HG03342 (cell line): Measurements from ENCODE around the gene OR10A6.

Experiments used
- ATAC-seq: cut with Tn5 transposase; IDR thresholded peaks from one replicate; pipeline ENCODE4 v1.9.1; 2021; ENCODE audit warnings: mild to moderate bottlenecking, moderate library complexity; ENCODE audit not compliant: unreplicated experiment

The OR10A6 gene

GRCh38 chr11:7911011-7911410 lies 20.1 kb downstream of the OR10A6 start:
- no peak for ATAC-seq

- ATAC-seq, result no peak
Measured at GRCh38 chr11:7910286-7910788, 20.7 kb downstream of the OR10A6 start.

GRCh38 chr11:7909585-7910285 lies 21.3 kb downstream of the OR10A6 start:
- no peak for ATAC-seq

GRCh38 chr11:7907121-7907520 lies 23.9 kb downstream of the OR10A6 start:
- ATAC-seq, result no peak

GRCh38 chr11:7906481-7906880 lies 24.6 kb downstream of the OR10A6 start:
- ATAC-seq, result no peak

GRCh38 chr11:7905961-7906429 lies 25.1 kb downstream of the OR10A6 start:
- ATAC-seq, result no peak

- no peak for ATAC-seq
Measured at GRCh38 chr11:7905549-7905948, 25.5 kb downstream of the OR10A6 start.

- no peak for ATAC-seq
Measured at GRCh38 chr11:7904917-7905316, 26.2 kb downstream of the OR10A6 start.

GRCh38 chr11:7903940-7904339 lies 27.1 kb downstream of the OR10A6 start:
- ATAC-seq, result no peak

- no peak for ATAC-seq
Measured at GRCh38 chr11:7901319-7901854, 29.7 kb downstream of the OR10A6 start.

- no peak for ATAC-seq
Measured at GRCh38 chr11:7900686-7901085, 30.4 kb downstream of the OR10A6 start.

- no peak for ATAC-seq
Measured at GRCh38 chr11:7899418-7899817, 31.6 kb downstream of the OR10A6 start.

GRCh38 chr11:7898666-7899283 lies 32.3 kb downstream of the OR10A6 start:
- ATAC-seq, result no peak

- ATAC-seq, result no peak
Measured at GRCh38 chr11:7896009-7896785, 34.9 kb downstream of the OR10A6 start.

- ATAC-seq, result no peak
Measured at GRCh38 chr11:7894251-7894650, 36.8 kb downstream of the OR10A6 start.

GRCh38 chr11:7893796-7894195 lies 37.3 kb downstream of the OR10A6 start:
- ATAC-seq, result no peak

GRCh38 chr11:7892840-7893254 lies 38.2 kb downstream of the OR10A6 start:
- peak; percentile 52 for ATAC-seq

- ATAC-seq, result peak; percentile 73
Measured at GRCh38 chr11:7892059-7892699, 38.9 kb downstream of the OR10A6 start.

- peak; percentile 64 for ATAC-seq
Measured at GRCh38 chr11:7890417-7891172, 40.5 kb downstream of the OR10A6 start.

GRCh38 chr11:7889985-7890384 lies 41.1 kb downstream of the OR10A6 start:
- peak; percentile 43 for ATAC-seq
